Motor neuron (in vitro differentiated cells): Measurements from ENCODE around the gene AFAP1. TPM values are rescaled to one million over a fixed set of nuclear protein-coding genes. Genes with fewer than 3 reads are reported as not detected.

Experiments
- ATAC-seq, 8 experiments: fragments of 200-7000 bp; cut with Tn5 transposase; replicated peaks in 6 of 8; 2 replicates each; pipeline ENCODE4 v1.8.0; 2021; ENCODE audit warnings: mild to moderate bottlenecking in 8 of 8, moderate library complexity in 8 of 8
- H3K27ac ChIP-seq, 2 donors: fragments of 250-450 bp; sonication (Bioruptor Pico); 2 replicates each; pipeline ENCODE4 v1.9.0; 2021; ENCODE audit warnings: antibody characterized with exemption in 2 of 2, mild to moderate bottlenecking in 2 of 2, moderate library complexity in 1 of 2
- H3K4me1 ChIP-seq, 2 donors: fragments of 250-450 bp; sonication (Bioruptor Pico); replicated peaks in 1 of 2; 2 replicates each; pipeline ENCODE4 v1.6.1; 2021; ENCODE audit warnings: antibody characterized with exemption in 2 of 2, mild to moderate bottlenecking in 2 of 2, moderate library complexity in 1 of 2
- H3K4me3 ChIP-seq, 5 donors: fragments of 250-450 bp; sonication (Bioruptor Pico); 2 replicates each; pipeline ENCODE4 v1.9.0; 2021; ENCODE audit warnings: antibody characterized with exemption in 5 of 5, mild to moderate bottlenecking in 5 of 5, moderate library complexity in 4 of 5
- WGBS, 10 experiments: fragments of 450-650 bp; shearing (Covaris generic); methylation state at CpG; one replicate each; pipeline ENCODE4 v1.0.0; 2022; 5-methylcytosine and 5-hydroxymethylcytosine counted together
- in situ Hi-C, 9 experiments: fragments of 400-800 bp; cut with MboI; loops; one replicate each; pipeline ENCODE4 v1.15.0; 2021; ENCODE audit warnings: low sequenced_read_pairs in 9 of 9, low pct_unique_long_range_greater_than_20kb in 2 of 9; ENCODE audit not compliant: unreplicated experiment in 9 of 9
- total RNA-seq, 8 experiments: library from RNA; unstranded; fragments of 300-600 nt; gene quantifications; 2 replicates each; pipeline versions ENCODE4 v1.2.3 to v1.2.4, GENCODE V29; 2022

AFAP1 gene
- total RNA-seq, 8 experiments from 2014 or later: 25.1 to 209 (median 41.4) TPM

DNA sequence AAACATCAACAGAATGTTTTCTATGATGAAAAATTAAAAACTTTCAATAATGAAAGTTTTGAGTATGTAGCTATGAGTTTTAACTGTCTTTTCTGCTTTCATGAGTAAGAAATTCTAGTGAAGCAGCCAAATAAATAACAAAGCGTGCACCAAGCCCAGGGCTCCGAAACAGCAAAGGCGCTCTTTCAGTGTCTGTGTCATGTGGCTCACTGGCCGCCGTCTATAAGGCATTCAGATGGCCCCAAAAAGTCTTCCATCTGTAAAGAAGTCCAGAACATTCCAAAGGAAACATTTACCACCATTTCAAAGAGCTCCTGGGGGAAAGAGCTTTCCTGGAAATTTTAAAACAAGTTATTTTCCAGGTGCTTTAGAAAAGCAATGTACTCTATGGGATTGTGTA, 139.9 kb downstream of the AFAP1 start:
- WGBS, 10 experiments: 89 to 100% (median 99%) methylated on average over 1 to 5 of the region's 5 CpGs; no CpG with 5 or more reads in 2 of the 10 experiments
- no peak for ATAC-seq
- in situ Hi-C loops: loop anchor here in 6 of 9 experiments (10.0 to 25.0 kb wide), 3 partner anchors 138 to 188 kb away; partner anchors contain the start of gene AFAP1 (in 1 of the 6)
- H3K4me3 ChIP-seq: no peak overlapping the region
- peaks cover 3 to 5% of the 10 kb centered on the region in 2 donors for H3K4me1 ChIP-seq
- H3K27ac ChIP-seq: no peak overlapping the region

GRCh38 chr4:7799306-7799705, 140.4 kb downstream of the AFAP1 start:
- no peak overlapping the region for H3K27ac ChIP-seq

GRCh38 chr4:7798178-7798995, 141.3 kb downstream of the AFAP1 start:
- H3K27ac ChIP-seq: no peak overlapping the region

More at GRCh38 chr4:7799306-7799705, 140.4 kb downstream of the AFAP1 start:
- Histone ChIP-seq H3K4me1 (peaks cover 3 to 5% of the 10 kb centered on the region in 2 donors), H3K4me3 (no peak overlapping the region)
- in situ Hi-C loops: no loop called here
- no peak for ATAC-seq
- 92 to 100% (median 96%) methylated on average over 2 to 10 of the region's 11 CpGs; no CpG with 5 or more reads in 1 of the 10 experiments for WGBS, 10 experiments

DNA sequence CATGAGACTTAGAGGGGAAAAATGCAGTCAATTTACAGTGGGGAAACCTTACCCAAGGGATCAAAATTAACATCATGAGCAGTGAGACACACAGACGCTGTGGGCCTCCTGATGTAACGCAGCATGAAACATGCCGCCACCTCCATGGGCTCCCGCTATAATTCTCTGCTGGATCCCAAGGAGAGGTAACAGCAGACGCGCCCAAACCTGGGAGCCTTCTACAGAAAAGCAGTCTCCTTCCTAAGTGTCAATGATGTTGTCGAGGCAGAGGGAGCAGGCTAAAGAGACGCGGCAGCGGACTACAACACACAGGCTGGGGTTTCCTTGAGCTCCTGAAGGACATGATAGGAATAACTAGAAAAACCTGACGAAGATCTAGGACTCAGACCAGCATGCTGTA, 142.3 kb downstream of the AFAP1 start:
- Histone ChIP-seq H3K4me1 (no peaks in the 10 kb centered on the region), H3K4me3 (no peak overlapping the region), H3K27ac (no peak overlapping the region)
- in situ Hi-C loops: no loop called here
- WGBS, 10 experiments: 96 to 100% (median 100%) methylated on average over 2 to 7 of the region's 11 CpGs; no CpG with 5 or more reads in 2 of the 10 experiments
- no peak for ATAC-seq

More at GRCh38 chr4:7798178-7798995, 141.3 kb downstream of the AFAP1 start:
- WGBS, 10 experiments: 61 to 100% (median 93%) methylated on average over 1 to 8 of the region's 18 CpGs; no CpG with 5 or more reads in 2 of the 10 experiments
- no peaks in the 10 kb centered on the region for H3K4me1 ChIP-seq
- H3K4me3 ChIP-seq: no peak overlapping the region
- in situ Hi-C loops: no loop called here
- ATAC-seq: no peak

- ATAC-seq: no peak
- no peak overlapping the region for H3K27ac ChIP-seq
- H3K4me3 ChIP-seq: no peak overlapping the region
- 50 to 100% (median 83%) methylated on average over 1 to 5 of the region's 8 CpGs; no CpG with 5 or more reads in 5 of the 10 experiments for WGBS, 10 experiments
- in situ Hi-C loops: no loop called here
- no peaks in the 10 kb centered on the region for H3K4me1 ChIP-seq
Measured at GRCh38 chr4:7795983-7796382, 143.7 kb downstream of the AFAP1 start.

- H3K4me3 ChIP-seq: no peak overlapping the region
- H3K4me1 ChIP-seq: no peaks in the 10 kb centered on the region
- in situ Hi-C loops: no loop called here
- H3K27ac ChIP-seq: no peak overlapping the region
- WGBS, 10 experiments: 42 to 100% (median 94%) methylated on average over 1 to 10 of the region's 10 CpGs; no CpG with 5 or more reads in 1 of the 10 experiments
- ATAC-seq: no peak
Measured at GRCh38 chr4:7793186-7793585, 146.5 kb downstream of the AFAP1 start.

GRCh38 chr4:7792616-7793015, 147.0 kb downstream of the AFAP1 start:
- Histone ChIP-seq H3K4me1 (no peaks in the 10 kb centered on the region), H3K27ac (no peak overlapping the region), H3K4me3 (no peak overlapping the region)
- in situ Hi-C loops: no loop called here
- WGBS, 10 experiments: 34 to 99% (median 95%) methylated on average over 2 to 8 of the region's 8 CpGs
- peak in 1 of 8 experiments; percentile 47 for ATAC-seq

DNA sequence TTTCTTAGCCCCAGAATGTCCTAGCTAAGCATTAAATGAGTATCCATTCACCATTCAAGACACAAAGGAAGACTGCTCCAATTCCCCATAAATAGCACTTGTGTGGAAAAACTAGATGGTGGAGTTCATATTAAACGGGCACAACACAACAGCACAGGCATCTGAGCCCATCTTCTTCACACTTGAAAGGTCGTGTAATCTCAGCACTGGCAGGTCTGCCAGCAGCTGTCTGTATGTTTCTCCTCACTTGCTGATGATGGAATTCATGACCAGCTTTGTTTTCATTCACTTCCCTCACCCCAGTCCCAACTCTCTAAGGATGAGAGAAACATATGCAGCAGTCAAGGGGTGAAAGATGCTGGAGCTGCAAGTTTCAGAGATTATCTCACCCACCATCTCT, 148.7 kb downstream of the AFAP1 start:
- Histone ChIP-seq H3K4me3 (no peak overlapping the region), H3K27ac (no peak overlapping the region), H3K4me1 (no peaks in the 10 kb centered on the region)
- WGBS, 10 experiments: 50 to 80% (median 60%) methylated on average over 1 to 2 of the region's 2 CpGs; no CpG with 5 or more reads in 5 of the 10 experiments
- in situ Hi-C loops: no loop called here
- no peak for ATAC-seq

- ATAC-seq: no peak
- no peak overlapping the region for H3K4me3 ChIP-seq
- WGBS, 10 experiments: 46 to 100% (median 88%) methylated on average over 1 to 2 of the region's 2 CpGs
- no peaks in the 10 kb centered on the region for H3K4me1 ChIP-seq
- in situ Hi-C loops: no loop called here
- H3K27ac ChIP-seq: no peak overlapping the region
Measured at GRCh38 chr4:7790023-7790422, 149.6 kb downstream of the AFAP1 start.

DNA sequence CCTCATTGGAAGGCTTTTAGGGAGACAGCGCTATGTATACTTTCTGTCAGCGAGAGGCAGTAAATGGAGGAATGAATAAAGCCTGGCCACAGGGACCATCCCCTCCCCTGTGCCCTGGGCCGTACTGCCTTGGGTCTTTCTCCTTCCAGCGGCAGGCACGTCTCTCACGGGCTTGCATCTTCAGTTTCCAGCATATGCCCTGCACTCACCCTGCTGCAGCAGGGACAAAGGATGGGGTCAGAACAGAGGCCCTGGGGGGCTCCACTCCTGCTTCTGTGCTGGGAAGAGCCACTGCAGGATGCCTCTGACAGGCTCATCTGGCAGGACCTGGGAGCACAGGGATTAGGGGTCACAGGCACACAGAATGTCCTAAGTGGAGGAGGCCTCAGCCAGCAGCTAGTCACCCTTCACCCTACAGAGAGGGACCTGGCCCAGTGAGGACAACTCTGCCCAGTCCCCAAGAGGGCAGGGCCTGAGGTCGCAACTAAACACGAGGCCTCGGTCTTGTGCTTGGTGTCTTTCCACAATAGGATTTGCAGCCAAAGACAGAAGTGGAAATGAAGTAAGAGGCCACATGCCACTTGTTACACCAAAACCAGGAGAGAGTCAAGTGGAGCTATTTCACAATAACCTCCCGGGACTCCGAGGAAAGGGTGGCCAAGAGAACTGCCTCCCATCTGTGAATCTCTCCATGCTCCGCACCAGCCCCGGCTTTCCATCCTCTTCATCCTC, 150.8 kb downstream of the AFAP1 start:
- Histone ChIP-seq H3K4me3 (no peak overlapping the region), H3K4me1 (no peaks in the 10 kb centered on the region), H3K27ac (no peak overlapping the region)
- 49 to 100% (median 88%) methylated on average over 1 to 6 of the region's 13 CpGs for WGBS, 10 experiments
- in situ Hi-C loops: no loop called here
- no peak for ATAC-seq

DNA sequence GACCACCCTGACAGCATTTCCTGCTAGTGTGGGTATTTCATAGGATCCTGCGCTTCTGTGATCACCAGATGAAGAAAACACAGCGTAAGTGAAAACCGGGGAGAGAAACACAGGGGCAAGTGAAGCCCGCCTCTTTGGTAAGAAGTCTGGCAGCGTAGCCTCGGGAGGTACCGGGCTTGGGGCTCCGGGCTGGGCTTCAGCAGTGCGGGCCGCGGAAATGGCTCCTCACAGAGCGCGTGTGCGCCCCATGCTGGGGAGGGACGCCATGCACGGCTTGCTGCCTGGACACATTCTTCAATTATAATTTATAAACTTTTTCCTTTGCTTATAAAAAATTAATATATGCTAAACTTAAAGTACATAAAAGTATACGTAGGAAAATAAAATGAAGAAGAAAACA, 151.5 kb downstream of the AFAP1 start:
- no peak overlapping the region for H3K27ac ChIP-seq
- H3K4me3 ChIP-seq: no peak overlapping the region
- in situ Hi-C loops: no loop called here
- WGBS, 10 experiments: 89 to 100% (median 93%) methylated on average over 1 to 16 of the region's 17 CpGs
- H3K4me1 ChIP-seq: no peaks in the 10 kb centered on the region
- ATAC-seq: no peak

DNA sequence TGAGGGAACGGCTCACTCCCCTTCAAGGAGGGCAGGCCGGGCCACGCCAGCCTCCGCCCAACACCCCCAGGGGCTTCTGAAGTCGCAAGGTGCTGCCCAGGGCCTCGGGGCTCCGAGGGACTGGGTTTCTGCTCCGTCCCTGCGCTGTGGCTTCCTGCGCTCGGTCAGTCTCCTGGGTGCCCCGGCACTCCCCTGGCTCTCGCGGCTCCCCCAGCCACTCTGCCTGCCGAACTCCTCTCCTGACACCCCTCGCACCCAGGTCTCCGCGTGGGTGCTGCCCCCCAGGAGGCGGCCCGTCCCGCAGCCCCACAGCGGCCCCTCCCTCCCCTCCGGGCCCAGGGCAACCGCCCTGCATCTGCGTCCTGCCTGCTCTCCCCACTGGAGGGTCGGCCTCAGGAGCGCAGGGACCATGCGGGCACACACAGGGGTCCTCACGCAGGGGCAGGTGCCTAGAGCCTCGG, 151.9 kb downstream of the AFAP1 start:
- H3K4me3 ChIP-seq: no peak overlapping the region
- in situ Hi-C loops: no loop called here
- 60% methylated on average over 1 of the region's 30 CpGs; no CpG with 5 or more reads in 9 of the 10 experiments for WGBS, 10 experiments
- H3K27ac ChIP-seq: no peak overlapping the region
- H3K4me1 ChIP-seq: no peaks in the 10 kb centered on the region
- no peak for ATAC-seq

GRCh38 chr4:7787067-7787466, 152.6 kb downstream of the AFAP1 start:
- H3K4me1 ChIP-seq: no peaks in the 10 kb centered on the region
- no peak for ATAC-seq
- WGBS, 10 experiments: 67 to 100% (median 92%) methylated on average over 1 to 13 of the region's 15 CpGs; no CpG with 5 or more reads in 5 of the 10 experiments
- no peak overlapping the region for H3K27ac ChIP-seq
- H3K4me3 ChIP-seq: no peak overlapping the region
- in situ Hi-C loops: no loop called here
